ENCODE results near the gene CYP4V2. TPM values are rescaled to one million over a fixed set of nuclear protein-coding genes. Genes with fewer than 3 reads are reported as not detected.

Gene CYP4V2
- total and polyA plus RNA-seq, 2 donors (not counting 1 experiment from before 2014, with no cell fraction given): 9.5 to 18.3 TPM

- intact Hi-C loops (cut with micrococcal nuclease): no loop called here
- no peak overlapping the region for H3K4me2 ChIP-seq (replicated peaks; ENCODE audit: low read depth, low read length, poor library complexity, severe bottlenecking)
- TF ChIP-seq, protein P1, sequence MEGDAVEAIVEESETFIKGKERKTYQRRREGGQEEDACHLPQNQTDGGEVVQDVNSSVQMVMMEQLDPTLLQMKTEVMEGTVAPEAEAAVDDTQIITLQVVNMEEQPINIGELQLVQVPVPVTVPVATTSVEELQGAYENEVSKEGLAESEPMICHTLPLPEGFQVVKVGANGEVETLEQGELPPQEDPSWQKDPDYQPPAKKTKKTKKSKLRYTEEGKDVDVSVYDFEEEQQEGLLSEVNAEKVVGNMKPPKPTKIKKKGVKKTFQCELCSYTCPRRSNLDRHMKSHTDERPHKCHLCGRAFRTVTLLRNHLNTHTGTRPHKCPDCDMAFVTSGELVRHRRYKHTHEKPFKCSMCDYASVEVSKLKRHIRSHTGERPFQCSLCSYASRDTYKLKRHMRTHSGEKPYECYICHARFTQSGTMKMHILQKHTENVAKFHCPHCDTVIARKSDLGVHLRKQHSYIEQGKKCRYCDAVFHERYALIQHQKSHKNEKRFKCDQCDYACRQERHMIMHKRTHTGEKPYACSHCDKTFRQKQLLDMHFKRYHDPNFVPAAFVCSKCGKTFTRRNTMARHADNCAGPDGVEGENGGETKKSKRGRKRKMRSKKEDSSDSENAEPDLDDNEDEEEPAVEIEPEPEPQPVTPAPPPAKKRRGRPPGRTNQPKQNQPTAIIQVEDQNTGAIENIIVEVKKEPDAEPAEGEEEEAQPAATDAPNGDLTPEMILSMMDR (IDR thresholded peaks at IDR 0.05): no peak
- no peak for TF ChIP-seq EZH2 (IDR thresholded peaks at IDR 0.05; ENCODE audit: borderline replicate concordance, insufficient read depth, low read depth, low read length, poor library complexity, severe bottlenecking)
- Mint-ChIP-seq H3K4me3 (no peak overlapping the region), H3K9me3 (ENCODE audit: insufficient read depth) (peaks cover 9% of the 10 kb centered on the region), H3K27ac (no peak overlapping the region), H3K27me3 (peaks cover under 1% of the 10 kb centered on the region), H3K4me1 (no peaks in the 10 kb centered on the region)
- WGBS (ENCODE audit: insufficient coverage): no CpG with 5 or more reads among the region's 2 CpGs
- H3K9me3 ChIP-seq (ENCODE audit: control extremely low read depth in 1 of 3, control insufficient read depth in 2 of 3, insufficient read depth in 1 of 3, low read length in 2 of 3): peaks cover 3 to 22% (median 9%) of the 10 kb centered on the region in 3 donors
- no peaks in the 10 kb centered on the region for H3K4me1 ChIP-seq (ENCODE audit: control insufficient read depth in 2 of 2, insufficient read depth in 2 of 2, low read length in 2 of 2)
- DNase-seq (no peak), ATAC-seq (ENCODE audit: low read depth) (no peak)
- no peak overlapping the region for H2AFZ ChIP-seq (ENCODE audit: insufficient read depth, low read depth, low read length, poor library complexity, severe bottlenecking)
- H3K27ac ChIP-seq (ENCODE audit: low read length in 2 of 2): no peak overlapping the region
- no peaks in the 10 kb centered on the region for H3K79me2 ChIP-seq (ENCODE audit: control insufficient read depth, insufficient read depth, low read length)
- H3K9ac ChIP-seq (ENCODE audit: low read length): no peak overlapping the region
- H3K4me3 ChIP-seq (ENCODE audit: control extremely low read depth in 1 of 5, extremely low read depth in 1 of 5, insufficient read depth in 1 of 5, low read depth in 2 of 5, low read length in 4 of 5): no peak overlapping the region
- no peaks in the 10 kb centered on the region for H3K27me3 ChIP-seq (replicated peaks in 1 of 4; ENCODE audit: control extremely low read depth in 1 of 4, control insufficient read depth in 3 of 4, insufficient read depth in 4 of 4, low read length in 3 of 4)
- CTCF ChIA-PET: no interaction called here
- no peaks in the 10 kb centered on the region for H3K36me3 ChIP-seq (replicated peaks in 1 of 2; ENCODE audit: control extremely low read depth in 1 of 2, control insufficient read depth in 1 of 2, extremely low read depth in 1 of 2, insufficient read depth in 2 of 2, low read length in 1 of 2)
- POLR2A ChIA-PET: no interaction called here
- H4K20me1 ChIP-seq (ENCODE audit: control insufficient read depth, insufficient read depth, low read length, poor library complexity, severe bottlenecking): no peaks in the 10 kb centered on the region
Observed at GRCh38 chr4:186228514-186228894, 37.1 kb downstream of the CYP4V2 start.

DNA sequence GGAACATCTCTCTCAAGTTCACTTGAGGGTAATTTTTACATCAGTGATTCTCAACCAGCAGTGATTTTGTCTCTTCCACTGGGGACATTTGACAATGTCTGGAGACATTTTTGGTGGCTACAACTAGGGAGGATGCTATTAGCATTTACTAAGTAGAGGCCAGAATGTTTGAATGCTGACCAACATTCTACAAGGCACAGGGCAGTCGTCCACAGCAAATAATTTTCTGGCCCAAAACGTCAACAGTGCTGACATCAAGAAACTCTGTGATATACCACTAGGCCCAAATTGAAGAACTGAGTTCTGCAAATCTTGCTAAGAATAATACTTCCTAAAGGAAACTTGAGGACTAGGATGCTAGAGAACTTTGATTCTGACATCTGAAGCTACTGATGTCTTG lies 43.0 kb downstream of the CYP4V2 start:
- Mint-ChIP-seq H3K9me3 (ENCODE audit: insufficient read depth) (no peaks in the 10 kb centered on the region), H3K4me1 (no peaks in the 10 kb centered on the region), H3K27me3 (no peaks in the 10 kb centered on the region), H3K4me3 (no peak overlapping the region), H3K27ac (no peak overlapping the region)
- Histone ChIP-seq H3K4me3 (ENCODE audit: control extremely low read depth in 1 of 5, extremely low read depth in 1 of 5, insufficient read depth in 1 of 5, low read depth in 2 of 5, low read length in 4 of 5) (no peak overlapping the region), H3K9me3 (ENCODE audit: control extremely low read depth in 1 of 3, control insufficient read depth in 2 of 3, insufficient read depth in 1 of 3, low read length in 2 of 3) (no peaks in the 10 kb centered on the region), H3K9ac (ENCODE audit: low read length) (no peak overlapping the region), H3K4me1 (ENCODE audit: control insufficient read depth in 2 of 2, insufficient read depth in 2 of 2, low read length in 2 of 2) (no peaks in the 10 kb centered on the region), H2AFZ (ENCODE audit: insufficient read depth, low read depth, low read length, poor library complexity, severe bottlenecking) (no peak overlapping the region), H3K79me2 (ENCODE audit: control insufficient read depth, insufficient read depth, low read length) (no peaks in the 10 kb centered on the region), H3K27me3 (replicated peaks in 1 of 4; ENCODE audit: control extremely low read depth in 1 of 4, control insufficient read depth in 3 of 4, insufficient read depth in 4 of 4, low read length in 3 of 4) (no peaks in the 10 kb centered on the region), H4K20me1 (ENCODE audit: control insufficient read depth, insufficient read depth, low read length, poor library complexity, severe bottlenecking) (no peaks in the 10 kb centered on the region), H3K27ac (ENCODE audit: low read length in 2 of 2) (no peak overlapping the region), H3K4me2 (replicated peaks; ENCODE audit: low read depth, low read length, poor library complexity, severe bottlenecking) (no peak overlapping the region), H3K36me3 (replicated peaks in 1 of 2; ENCODE audit: control extremely low read depth in 1 of 2, control insufficient read depth in 1 of 2, extremely low read depth in 1 of 2, insufficient read depth in 2 of 2, low read length in 1 of 2) (no peaks in the 10 kb centered on the region)
- TF ChIP-seq, protein P1 (IDR thresholded peaks at IDR 0.05): no peak
- no peak for TF ChIP-seq EZH2 (IDR thresholded peaks at IDR 0.05; ENCODE audit: borderline replicate concordance, insufficient read depth, low read depth, low read length, poor library complexity, severe bottlenecking)
- CTCF ChIA-PET: no interaction called here
- POLR2A ChIA-PET: no interaction called here
- no peak for ATAC-seq (ENCODE audit: low read depth)
- WGBS (ENCODE audit: insufficient coverage): no CpG with 5 or more reads among the region's 2 CpGs
- no peak for DNase-seq
- intact Hi-C loops (cut with micrococcal nuclease): no loop called here

All from B cell (primary cell).